ENCODE measurements around the gene PTPN1. TPM values are rescaled to one million over a fixed set of nuclear protein-coding genes. Genes with fewer than 3 reads are reported as not detected.

The PTPN1 gene
- total RNA-seq, 1 experiment from 2014 or later: 33.0 TPM

DNA sequence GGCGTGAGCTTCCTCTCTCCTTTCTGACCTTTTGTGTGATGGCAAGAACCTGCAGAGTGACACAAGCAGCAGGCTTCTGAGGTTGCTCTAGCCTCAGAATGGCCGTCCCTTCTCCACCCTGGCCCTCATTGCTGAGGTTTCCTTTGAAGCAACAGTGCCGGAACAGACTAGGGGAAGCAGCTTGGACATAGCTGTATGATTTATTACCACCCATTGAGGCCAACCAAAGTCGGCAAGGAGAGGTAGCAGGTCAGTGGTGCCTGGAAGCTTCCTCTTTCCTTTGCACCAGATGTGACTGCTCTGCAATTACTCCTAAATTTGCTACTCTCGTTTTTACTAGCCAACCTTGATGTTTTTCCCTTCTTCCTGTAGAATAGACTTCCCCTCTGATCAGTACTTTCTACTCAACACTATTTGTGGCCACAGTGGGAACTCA lies 31.4 kb downstream of the PTPN1 start:
- no peaks in the 10 kb centered on the region for H3K27me3 ChIP-seq (ENCODE audit: control insufficient read depth, insufficient read depth, low read length)
- H3K36me3 ChIP-seq (replicated peaks; ENCODE audit: control insufficient read depth, insufficient read depth, low read length): no peaks in the 10 kb centered on the region
- H3K4me3 ChIP-seq (ENCODE audit: insufficient read depth, low read depth, low read length): no peak overlapping the region
- DNase-seq: no peak

DNA sequence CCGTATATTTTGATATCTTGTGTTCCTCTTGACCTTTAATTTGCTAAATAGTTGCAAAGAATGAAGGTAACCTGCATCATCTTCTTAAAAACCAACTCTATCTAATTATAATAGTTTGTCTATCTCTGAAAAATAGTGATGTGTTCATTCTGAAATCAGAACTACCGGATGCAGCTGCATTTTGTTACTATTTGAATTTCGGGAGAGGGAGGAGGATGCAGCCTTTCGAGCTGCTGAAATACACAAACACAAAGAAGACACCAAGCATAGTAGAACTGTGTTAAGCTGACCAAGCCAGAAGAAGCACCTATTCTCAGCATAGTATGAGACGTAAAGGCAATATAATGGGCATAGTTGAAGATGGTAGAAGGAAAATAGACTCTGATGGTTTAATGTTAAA lies 33.1 kb downstream of the PTPN1 start:
- Histone ChIP-seq H3K27me3 (ENCODE audit: control insufficient read depth, insufficient read depth, low read length) (no peaks in the 10 kb centered on the region), H3K36me3 (replicated peaks; ENCODE audit: control insufficient read depth, insufficient read depth, low read length) (no peaks in the 10 kb centered on the region), H3K4me3 (ENCODE audit: insufficient read depth, low read depth, low read length) (no peak overlapping the region)
- DNase-seq: no peak

DNA sequence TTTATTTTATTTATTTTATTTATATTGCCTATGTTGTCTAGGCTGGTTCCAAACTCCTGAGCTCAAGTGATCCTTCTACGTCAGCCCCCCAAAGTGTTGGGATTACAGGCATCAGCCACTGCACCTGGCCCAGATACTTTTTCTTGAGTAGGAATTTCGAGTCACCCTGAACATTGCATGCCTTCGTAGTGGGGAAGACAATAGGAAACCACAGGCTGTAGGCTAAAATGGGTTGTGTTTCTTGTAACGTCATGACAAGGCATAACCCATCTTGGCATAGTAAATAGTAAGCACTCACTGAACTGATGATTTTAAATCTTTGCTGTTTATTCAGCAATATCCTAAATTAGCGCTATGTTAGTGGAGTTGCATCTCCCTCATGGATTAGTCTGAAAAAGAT lies 34.9 kb downstream of the PTPN1 start:
- H3K36me3 ChIP-seq (replicated peaks; ENCODE audit: control insufficient read depth, insufficient read depth, low read length): no peaks in the 10 kb centered on the region
- H3K27me3 ChIP-seq (ENCODE audit: control insufficient read depth, insufficient read depth, low read length): no peaks in the 10 kb centered on the region
- H3K4me3 ChIP-seq (ENCODE audit: insufficient read depth, low read depth, low read length): no peak overlapping the region
- DNase-seq: no peak

DNA sequence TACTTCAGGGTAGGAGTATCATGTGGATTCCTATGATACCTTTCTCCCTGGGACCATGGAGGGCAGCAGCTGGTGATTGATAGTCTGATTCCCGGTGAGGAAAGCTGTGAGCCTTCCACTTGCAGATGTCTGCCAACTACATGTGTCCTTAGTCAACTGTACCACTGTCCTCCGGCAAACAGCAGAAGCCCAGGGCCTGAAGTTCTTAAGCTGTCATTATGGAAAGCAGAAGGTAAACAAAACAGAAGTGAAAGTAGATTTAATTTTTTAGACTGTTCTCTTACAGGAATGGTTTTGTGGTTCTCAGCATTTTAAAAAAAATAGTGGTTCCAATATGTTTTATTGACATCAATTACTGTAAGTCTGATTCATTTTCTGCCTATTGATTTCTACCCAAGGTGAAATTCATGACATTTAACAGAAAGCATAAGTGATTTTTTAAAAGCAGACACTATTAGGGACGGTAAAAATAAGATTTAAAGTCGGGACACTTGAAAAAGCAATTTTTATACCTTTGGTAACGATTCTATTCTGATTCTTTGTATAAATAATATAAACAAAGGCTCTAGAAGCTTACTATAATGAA lies 36.6 kb downstream of the PTPN1 start:
- no peaks in the 10 kb centered on the region for H3K36me3 ChIP-seq (replicated peaks; ENCODE audit: control insufficient read depth, insufficient read depth, low read length)
- no peak for DNase-seq
- H3K4me3 ChIP-seq (ENCODE audit: insufficient read depth, low read depth, low read length): no peak overlapping the region
- no peaks in the 10 kb centered on the region for H3K27me3 ChIP-seq (ENCODE audit: control insufficient read depth, insufficient read depth, low read length)

DNA sequence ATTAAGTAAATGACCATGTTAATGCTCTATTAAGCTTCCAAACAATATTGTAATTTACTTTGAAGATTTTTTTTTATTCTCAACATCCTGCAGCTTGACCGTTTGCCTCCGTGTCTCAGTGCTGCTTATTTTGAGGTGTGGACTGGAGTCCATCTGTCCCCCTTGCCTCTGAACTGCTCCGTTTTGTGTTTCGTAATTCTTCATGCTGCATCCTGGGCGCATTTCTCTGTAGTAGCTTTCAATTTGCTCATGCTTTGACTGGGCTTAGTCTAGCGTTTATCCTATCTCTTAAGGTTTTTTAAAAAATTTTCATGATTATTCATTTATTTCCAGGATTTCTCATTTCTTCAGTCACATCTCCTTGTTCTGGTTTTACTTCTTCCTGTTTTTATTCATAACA lies 37.8 kb downstream of the PTPN1 start:
- no peak for DNase-seq
- H3K27me3 ChIP-seq (ENCODE audit: control insufficient read depth, insufficient read depth, low read length): no peaks in the 10 kb centered on the region
- no peaks in the 10 kb centered on the region for H3K36me3 ChIP-seq (replicated peaks; ENCODE audit: control insufficient read depth, insufficient read depth, low read length)
- H3K4me3 ChIP-seq (ENCODE audit: insufficient read depth, low read depth, low read length): no peak overlapping the region

DNA sequence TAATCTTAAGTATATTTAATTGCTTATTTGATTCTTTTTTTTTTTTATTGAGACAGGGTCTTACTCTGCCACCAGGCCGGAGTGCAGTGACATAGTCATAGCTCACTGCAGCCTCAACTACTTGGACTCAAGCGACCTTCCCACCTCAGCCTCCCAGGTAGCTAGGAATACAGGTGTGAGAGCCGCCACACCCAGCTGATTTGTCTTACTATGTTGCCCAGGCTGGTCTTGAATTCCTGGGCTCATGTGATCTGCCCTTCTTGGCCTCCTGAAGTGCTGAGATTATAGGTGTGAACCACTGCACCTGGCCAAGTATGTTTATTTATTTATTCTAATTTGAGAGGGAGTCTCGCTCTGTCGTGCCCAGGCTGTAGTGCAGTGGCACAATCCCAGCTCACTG lies 38.2 kb downstream of the PTPN1 start:
- Histone ChIP-seq H3K27me3 (ENCODE audit: control insufficient read depth, insufficient read depth, low read length) (no peaks in the 10 kb centered on the region), H3K36me3 (replicated peaks; ENCODE audit: control insufficient read depth, insufficient read depth, low read length) (no peaks in the 10 kb centered on the region), H3K4me3 (ENCODE audit: insufficient read depth, low read depth, low read length) (no peak overlapping the region)
- DNase-seq: no peak

DNA sequence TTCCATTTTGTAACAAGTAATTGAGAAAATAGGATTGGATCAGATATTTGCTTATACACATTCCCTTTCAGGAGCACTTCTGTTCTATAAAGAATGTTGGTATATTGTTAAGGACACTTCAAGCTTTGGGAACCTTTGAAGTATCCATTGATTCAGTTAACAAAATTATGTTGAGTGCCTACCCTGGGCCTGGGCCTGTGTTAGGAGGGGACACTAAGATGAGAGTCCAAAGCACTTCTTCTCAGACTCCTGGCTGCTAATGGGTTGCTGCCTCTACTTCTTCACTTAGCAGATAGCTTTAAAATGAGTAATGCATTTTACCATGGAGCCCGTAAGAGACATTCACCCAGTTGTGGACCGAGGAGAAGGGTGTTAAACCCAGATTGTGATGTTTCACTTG lies 40.3 kb downstream of the PTPN1 start:
- Histone ChIP-seq H3K27me3 (ENCODE audit: control insufficient read depth, insufficient read depth, low read length) (no peaks in the 10 kb centered on the region), H3K36me3 (replicated peaks; ENCODE audit: control insufficient read depth, insufficient read depth, low read length) (no peaks in the 10 kb centered on the region), H3K4me3 (ENCODE audit: insufficient read depth, low read depth, low read length) (no peak overlapping the region)
- DNase-seq: no peak

DNA sequence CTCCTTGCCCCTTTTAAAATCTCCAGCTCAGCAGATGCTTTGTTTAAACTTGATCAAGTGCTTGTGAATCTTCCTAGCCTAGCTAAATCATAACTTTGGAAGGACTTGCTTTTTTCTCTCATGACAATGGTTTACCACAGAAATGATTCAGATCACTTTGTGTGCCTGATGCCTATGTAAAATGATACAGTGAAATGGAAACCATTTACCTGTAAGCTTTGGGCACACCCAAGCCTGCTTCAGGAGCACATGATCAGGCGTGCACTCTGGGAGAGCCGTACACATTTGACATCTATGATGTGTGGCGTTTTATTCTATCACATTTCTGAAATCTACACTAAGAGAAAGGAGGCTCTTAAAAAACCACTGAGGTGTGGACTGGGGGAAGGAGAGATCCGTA lies 41.1 kb downstream of the PTPN1 start:
- Histone ChIP-seq H3K36me3 (replicated peaks; ENCODE audit: control insufficient read depth, insufficient read depth, low read length) (no peaks in the 10 kb centered on the region), H3K27me3 (ENCODE audit: control insufficient read depth, insufficient read depth, low read length) (no peaks in the 10 kb centered on the region), H3K4me3 (ENCODE audit: insufficient read depth, low read depth, low read length) (no peak overlapping the region)
- DNase-seq: no peak

DNA sequence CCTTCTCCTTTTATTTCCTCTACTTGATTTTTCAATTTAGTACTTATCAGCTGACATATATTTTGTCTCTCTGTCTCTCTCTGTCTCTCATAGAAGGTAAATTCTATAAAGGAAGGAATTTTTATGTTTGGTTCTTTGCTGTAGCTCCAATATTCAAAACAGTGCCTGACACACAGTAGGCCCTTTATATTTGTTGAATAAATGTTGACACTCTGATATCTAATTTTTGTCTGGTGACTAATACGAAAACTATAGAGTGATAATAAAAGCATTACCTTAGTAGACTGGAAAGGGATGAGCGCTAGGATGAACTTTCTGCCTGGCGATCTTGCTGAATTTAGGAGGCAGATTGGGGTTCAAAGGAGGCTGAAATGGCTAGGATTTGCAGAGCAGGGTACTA lies 42.8 kb downstream of the PTPN1 start:
- H3K27me3 ChIP-seq (ENCODE audit: control insufficient read depth, insufficient read depth, low read length): no peaks in the 10 kb centered on the region
- no peak overlapping the region for H3K4me3 ChIP-seq (ENCODE audit: insufficient read depth, low read depth, low read length)
- no peaks in the 10 kb centered on the region for H3K36me3 ChIP-seq (replicated peaks; ENCODE audit: control insufficient read depth, insufficient read depth, low read length)
- DNase-seq: no peak

DNA sequence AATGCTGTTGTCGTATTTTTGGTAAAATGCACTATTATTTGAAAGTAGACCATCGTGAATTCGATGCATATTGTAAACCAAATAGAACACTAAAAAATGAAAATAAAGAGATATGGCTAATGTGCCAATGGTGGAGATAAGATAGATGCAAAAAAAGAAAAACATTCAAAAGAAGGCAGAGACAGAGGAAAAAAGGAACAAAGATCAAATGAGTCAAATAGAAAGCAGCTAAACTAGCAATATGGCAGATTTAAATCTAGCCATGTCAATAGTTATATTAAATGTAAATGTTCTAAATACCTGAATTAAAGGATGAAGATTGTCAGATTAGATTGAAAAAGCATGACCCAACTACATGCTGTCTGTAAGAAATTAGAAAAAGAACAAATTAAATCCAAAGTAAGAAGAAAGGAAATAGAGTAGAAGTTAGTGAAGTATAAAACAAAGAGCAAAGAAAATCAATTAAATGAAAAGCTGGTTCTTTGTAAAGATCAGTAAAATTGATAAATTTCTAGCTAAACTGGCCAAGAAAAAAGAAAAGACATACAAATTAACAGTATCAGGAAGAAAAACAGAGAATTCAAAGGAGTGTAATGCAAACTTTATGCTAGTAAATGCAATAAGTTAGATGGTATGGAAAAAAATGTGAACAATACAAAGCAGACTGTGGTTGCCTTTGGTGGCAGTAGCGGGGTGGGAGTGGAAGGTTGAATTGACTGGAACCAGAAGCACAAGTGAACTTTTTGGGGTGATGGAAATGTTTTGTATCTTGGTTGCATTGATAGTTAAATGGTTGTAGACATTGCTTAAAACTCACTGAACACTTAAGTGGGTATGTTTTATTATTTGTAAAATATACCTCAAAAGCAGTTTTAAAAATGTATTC lies 44.8 kb downstream of the PTPN1 start:
- H3K36me3 ChIP-seq (replicated peaks; ENCODE audit: control insufficient read depth, insufficient read depth, low read length): no peaks in the 10 kb centered on the region
- DNase-seq: no peak
- H3K4me3 ChIP-seq (ENCODE audit: insufficient read depth, low read depth, low read length): no peak overlapping the region
- no peaks in the 10 kb centered on the region for H3K27me3 ChIP-seq (ENCODE audit: control insufficient read depth, insufficient read depth, low read length)

DNA sequence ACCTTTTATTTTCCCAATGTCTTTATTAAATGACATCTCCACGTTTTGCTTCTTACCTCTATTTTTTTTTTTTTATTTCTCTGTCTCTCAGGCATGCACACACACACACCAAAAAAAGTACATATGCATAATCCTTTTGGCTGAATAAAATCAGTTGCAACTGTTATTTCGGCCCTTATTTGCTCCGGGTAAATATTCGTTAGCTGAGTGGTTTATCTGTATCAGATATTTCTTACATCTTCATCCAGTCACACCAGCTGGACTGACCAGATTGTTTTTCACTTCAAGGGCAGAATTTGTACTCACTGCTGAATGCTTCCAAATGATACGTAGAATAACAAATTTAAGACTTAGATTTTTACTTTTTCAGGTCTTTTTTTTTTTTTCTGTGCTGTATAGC lies 45.5 kb downstream of the PTPN1 start:
- H3K36me3 ChIP-seq (replicated peaks; ENCODE audit: control insufficient read depth, insufficient read depth, low read length): no peaks in the 10 kb centered on the region
- no peak for DNase-seq
- no peak overlapping the region for H3K4me3 ChIP-seq (ENCODE audit: insufficient read depth, low read depth, low read length)
- H3K27me3 ChIP-seq (ENCODE audit: control insufficient read depth, insufficient read depth, low read length): no peaks in the 10 kb centered on the region

DNA sequence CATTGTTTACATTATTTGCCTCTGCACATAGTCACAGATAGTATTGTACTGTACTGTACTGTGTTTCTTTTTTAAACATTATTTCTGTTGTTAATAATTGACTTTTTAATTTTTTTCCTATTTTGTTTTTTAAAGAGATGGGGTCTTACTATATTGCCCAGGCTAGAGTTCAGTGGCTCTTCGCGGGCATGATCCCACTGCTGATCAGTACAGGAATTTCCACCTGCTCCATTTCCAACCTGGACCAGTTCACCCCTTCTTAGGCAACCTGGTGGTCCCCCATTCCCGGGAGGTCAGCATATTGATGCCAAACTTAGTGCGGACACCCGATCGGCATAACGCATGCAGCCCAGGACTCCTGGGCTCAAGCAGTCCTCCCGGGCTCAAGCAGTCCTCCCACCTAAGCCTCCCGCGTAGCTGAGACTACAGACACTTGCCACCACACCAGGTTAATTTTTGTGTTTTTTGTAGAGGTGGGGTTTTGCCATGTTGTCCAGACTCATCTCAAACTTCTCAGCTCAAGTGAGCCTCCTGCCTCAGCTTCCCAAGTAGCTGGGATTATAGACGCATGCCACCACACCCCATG lies 47.5 kb downstream of the PTPN1 start:
- no peaks in the 10 kb centered on the region for H3K27me3 ChIP-seq (ENCODE audit: control insufficient read depth, insufficient read depth, low read length)
- peaks cover 6% of the 10 kb centered on the region for H3K36me3 ChIP-seq (replicated peaks; ENCODE audit: control insufficient read depth, insufficient read depth, low read length)
- DNase-seq: no peak
- no peak overlapping the region for H3K4me3 ChIP-seq (ENCODE audit: insufficient read depth, low read depth, low read length)

DNA sequence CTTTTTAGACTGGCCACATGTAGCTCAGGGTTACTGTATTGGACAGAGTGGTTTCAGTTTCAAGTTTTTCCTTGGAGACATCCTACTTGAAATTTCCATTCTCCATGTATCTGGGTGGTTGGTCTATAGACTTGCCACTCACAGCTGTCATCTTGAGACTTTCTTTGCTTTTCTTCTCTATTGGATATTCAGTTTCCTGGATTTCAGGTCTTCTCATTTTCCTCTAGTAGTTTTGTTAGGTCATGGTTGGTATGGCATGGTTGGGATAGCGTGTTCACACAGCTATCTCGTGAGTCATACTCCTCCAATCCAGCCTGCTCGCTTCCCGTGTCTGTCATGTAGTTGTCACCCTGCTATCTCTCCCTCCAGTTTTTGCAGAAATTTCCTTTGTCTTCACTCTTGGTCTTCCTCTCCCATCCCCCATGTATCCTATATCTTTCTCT lies 48.3 kb downstream of the PTPN1 start:
- DNase-seq: no peak
- Histone ChIP-seq H3K4me3 (ENCODE audit: insufficient read depth, low read depth, low read length) (no peak overlapping the region), H3K36me3 (replicated peaks; ENCODE audit: control insufficient read depth, insufficient read depth, low read length) (peaks cover 6% of the 10 kb centered on the region), H3K27me3 (ENCODE audit: control insufficient read depth, insufficient read depth, low read length) (no peaks in the 10 kb centered on the region)

DNA sequence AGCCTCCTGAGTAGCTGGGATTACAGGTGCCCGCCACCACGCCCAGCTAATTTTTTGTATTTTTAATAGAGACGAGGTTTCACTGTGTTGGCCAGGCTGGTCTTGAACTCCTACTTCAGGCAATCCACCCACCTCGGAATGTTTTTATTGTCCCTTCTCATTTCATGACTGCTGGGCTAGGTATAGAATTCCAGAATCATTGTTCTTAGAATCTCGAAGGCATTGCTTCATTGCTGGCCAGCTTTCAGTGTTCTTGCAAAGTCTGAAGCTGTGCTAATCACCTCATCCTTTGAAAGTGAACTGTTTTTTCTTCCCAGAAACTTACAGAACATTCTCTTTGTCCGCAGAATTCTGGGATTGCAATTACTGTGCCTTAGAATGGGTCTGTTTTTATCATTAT lies 49.0 kb downstream of the PTPN1 start:
- H3K36me3 ChIP-seq (replicated peaks; ENCODE audit: control insufficient read depth, insufficient read depth, low read length): peaks cover 6% of the 10 kb centered on the region
- no peaks in the 10 kb centered on the region for H3K27me3 ChIP-seq (ENCODE audit: control insufficient read depth, insufficient read depth, low read length)
- no peak for DNase-seq
- no peak overlapping the region for H3K4me3 ChIP-seq (ENCODE audit: insufficient read depth, low read depth, low read length)

Data from H7 (cell line).